ENCODE results near the gene MAGI1. TPM values are rescaled to one million over a fixed set of nuclear protein-coding genes. Genes with fewer than 3 reads are reported as not detected.

The MAGI1 gene
- total and polyA plus RNA-seq, 2 experiments from 2014 or later: 33.9 to 87.0 TPM

DNA sequence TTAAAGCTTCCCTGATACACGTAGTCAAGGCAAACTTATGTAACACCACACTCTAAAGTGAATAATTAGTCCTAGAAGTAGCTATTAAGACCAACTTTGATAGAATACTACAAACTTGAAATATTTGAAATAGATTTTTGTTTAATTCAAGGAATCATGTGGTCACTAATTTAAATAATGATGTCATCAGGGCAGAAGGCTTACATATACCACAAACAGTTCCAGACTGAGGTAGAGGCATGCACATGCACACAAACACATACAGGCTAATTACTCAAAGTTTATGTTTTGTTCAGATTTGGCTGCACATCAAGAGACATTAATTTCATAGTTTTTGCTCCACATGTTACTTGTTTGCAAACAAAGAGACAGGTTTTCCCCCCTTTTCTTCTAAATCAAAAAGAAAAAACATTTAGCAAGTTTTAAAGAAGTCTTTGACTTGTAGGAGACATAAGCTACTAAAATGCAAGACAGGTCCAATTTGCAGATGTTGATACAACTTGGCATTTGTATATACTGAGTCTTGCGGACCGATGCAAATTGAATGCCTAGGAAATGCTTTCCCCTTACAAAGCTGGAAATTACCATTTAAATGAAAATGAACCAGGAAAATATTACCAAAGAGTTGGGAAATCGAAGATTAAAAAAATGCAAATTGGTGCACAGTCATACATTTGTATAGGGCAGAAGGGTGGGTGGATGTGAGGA is 594.8 kb downstream of the MAGI1 start:
- Histone ChIP-seq H3K27me3 (no peaks in the 10 kb centered on the region), H3K4me1 (ENCODE audit: low read depth) (no peaks in the 10 kb centered on the region), H3K36me3 (peaks cover 4% of the 10 kb centered on the region), H3K27ac (no peak overlapping the region), H3K4me3 (no peak overlapping the region), H3K9me3 (ENCODE audit: low read depth) (no peaks in the 10 kb centered on the region)
- TF ChIP-seq CTCF (IDR thresholded peaks at IDR 0.05; ENCODE audit: low read depth, low read length): no peak
- no peak for DNase-seq (ENCODE audit: low read depth in 1 of 2, low spot score in 1 of 2)

GRCh38 chr3:65439641-65440284 is 599.0 kb downstream of the MAGI1 start:
- DNase-seq (ENCODE audit: low read depth in 1 of 2, low spot score in 1 of 2): peak; percentile 70 to 75
- no peaks in the 10 kb centered on the region for H3K4me1 ChIP-seq (ENCODE audit: low read depth)
- peaks cover 4% of the 10 kb centered on the region for H3K36me3 ChIP-seq
- H3K27ac ChIP-seq: no peak overlapping the region
- peak; percentile 65 for TF ChIP-seq CTCF (IDR thresholded peaks at IDR 0.05; ENCODE audit: low read depth, low read length)
- no peaks in the 10 kb centered on the region for H3K27me3 ChIP-seq
- H3K4me3 ChIP-seq: no peak overlapping the region
- H3K9me3 ChIP-seq (ENCODE audit: low read depth): no peaks in the 10 kb centered on the region

DNA sequence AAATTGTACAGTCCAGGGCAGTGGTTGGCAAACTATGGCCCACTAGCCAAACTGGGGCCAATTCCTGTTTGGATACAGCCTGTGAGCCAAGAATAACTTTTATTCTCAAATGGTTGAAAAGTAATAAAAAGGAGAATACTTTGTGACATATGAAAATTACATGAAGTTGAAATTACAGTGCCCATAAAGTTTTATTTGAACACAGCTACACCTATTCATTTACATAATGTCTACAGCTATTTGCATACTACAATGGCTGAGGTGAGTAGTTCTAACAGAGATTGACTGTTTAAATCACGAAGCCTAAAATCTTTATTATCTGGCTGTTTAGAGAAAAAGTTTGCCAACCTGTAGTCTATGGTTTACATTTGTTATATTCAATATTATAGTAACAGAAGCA is 600.1 kb downstream of the MAGI1 start:
- Histone ChIP-seq H3K4me3 (no peak overlapping the region), H3K36me3 (peaks cover 4% of the 10 kb centered on the region), H3K4me1 (ENCODE audit: low read depth) (no peaks in the 10 kb centered on the region), H3K27ac (no peak overlapping the region), H3K9me3 (ENCODE audit: low read depth) (no peaks in the 10 kb centered on the region), H3K27me3 (no peaks in the 10 kb centered on the region)
- TF ChIP-seq CTCF (IDR thresholded peaks at IDR 0.05; ENCODE audit: low read depth, low read length): no peak
- no peak for DNase-seq (ENCODE audit: low read depth in 1 of 2, low spot score in 1 of 2)

- Histone ChIP-seq H3K4me1 (ENCODE audit: low read depth) (no peaks in the 10 kb centered on the region), H3K4me3 (no peak overlapping the region), H3K36me3 (peaks cover 4% of the 10 kb centered on the region), H3K27me3 (no peaks in the 10 kb centered on the region), H3K9me3 (ENCODE audit: low read depth) (no peaks in the 10 kb centered on the region), H3K27ac (no peak overlapping the region)
- TF ChIP-seq CTCF (IDR thresholded peaks at IDR 0.05; ENCODE audit: low read depth, low read length): no peak
- DNase-seq (ENCODE audit: low read depth in 1 of 2, low spot score in 1 of 2): no peak
Observed at GRCh38 chr3:65438096-65438495, 600.6 kb downstream of the MAGI1 start.

DNA sequence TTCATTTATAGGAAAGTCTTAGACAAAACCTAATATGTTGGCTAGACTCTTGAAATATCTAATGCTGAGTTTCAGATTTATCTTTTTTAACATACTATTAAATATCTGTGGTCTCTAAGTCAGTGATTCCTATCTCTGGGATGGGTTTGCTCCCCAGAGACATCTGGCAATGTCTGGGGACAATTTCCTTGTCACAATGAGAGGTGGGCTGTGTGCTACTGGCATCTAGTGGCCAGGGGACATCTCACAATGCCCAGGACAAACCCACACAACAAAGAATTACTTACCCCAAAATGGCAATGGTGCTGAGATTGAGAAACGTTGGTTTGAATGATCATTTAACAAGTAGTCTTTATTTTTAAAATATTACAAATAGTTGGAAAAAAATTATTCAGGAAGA is 602.1 kb downstream of the MAGI1 start:
- H3K4me1 ChIP-seq (ENCODE audit: low read depth): no peaks in the 10 kb centered on the region
- TF ChIP-seq CTCF (IDR thresholded peaks at IDR 0.05; ENCODE audit: low read depth, low read length): peak; percentile 33
- peak; percentile 13 to 25 for DNase-seq (ENCODE audit: low read depth in 1 of 2, low spot score in 1 of 2)
- H3K27ac ChIP-seq: no peak overlapping the region
- no peak overlapping the region for H3K4me3 ChIP-seq
- peaks cover 4% of the 10 kb centered on the region for H3K36me3 ChIP-seq
- H3K9me3 ChIP-seq (ENCODE audit: low read depth): no peaks in the 10 kb centered on the region
- H3K27me3 ChIP-seq: no peaks in the 10 kb centered on the region
